ENCODE results near the gene SLC37A1. TPM values are rescaled to one million over a fixed set of nuclear protein-coding genes. Genes with fewer than 3 reads are reported as not detected.

SLC37A1 gene
- total and polyA plus RNA-seq, 4 donors, result 2.0 to 7.2 (median 4.3) TPM

GRCh38 chr21:42523211-42523610 is 9.6 kb downstream of the SLC37A1 start:
- no peaks in the 10 kb centered on the region for H3K9me3 ChIP-seq (ENCODE audit: control insufficient read depth in 4 of 4, low read length in 3 of 4)
- TF ChIP-seq, protein P1, sequence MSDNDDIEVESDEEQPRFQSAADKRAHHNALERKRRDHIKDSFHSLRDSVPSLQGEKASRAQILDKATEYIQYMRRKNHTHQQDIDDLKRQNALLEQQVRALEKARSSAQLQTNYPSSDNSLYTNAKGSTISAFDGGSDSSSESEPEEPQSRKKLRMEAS (IDR thresholded peaks at IDR 0.05), result no peak
- no peak for TF ChIP-seq EGR1 (IDR thresholded peaks at IDR 0.05; ENCODE audit: low read depth in 2 of 2)
- TF ChIP-seq JUND (IDR thresholded peaks at IDR 0.05), result no peak
- no peak for TF ChIP-seq HNF4G (IDR thresholded peaks at IDR 0.05)
- TF ChIP-seq ZBTB33 (IDR thresholded peaks at IDR 0.05), result no peak
- TF ChIP-seq CTCF (IDR thresholded peaks at IDR 0.05; ENCODE audit: low read depth, low read length, missing input control), result no peak
- no peak for TF ChIP-seq GABPA (IDR thresholded peaks at IDR 0.05 in 1 of 2, conservative IDR thresholded peaks at IDR 0.05 in 1 of 2)
- no peak for TF ChIP-seq HNF4A (conservative IDR thresholded peaks at IDR 0.05)
- TF ChIP-seq, protein P2, sequence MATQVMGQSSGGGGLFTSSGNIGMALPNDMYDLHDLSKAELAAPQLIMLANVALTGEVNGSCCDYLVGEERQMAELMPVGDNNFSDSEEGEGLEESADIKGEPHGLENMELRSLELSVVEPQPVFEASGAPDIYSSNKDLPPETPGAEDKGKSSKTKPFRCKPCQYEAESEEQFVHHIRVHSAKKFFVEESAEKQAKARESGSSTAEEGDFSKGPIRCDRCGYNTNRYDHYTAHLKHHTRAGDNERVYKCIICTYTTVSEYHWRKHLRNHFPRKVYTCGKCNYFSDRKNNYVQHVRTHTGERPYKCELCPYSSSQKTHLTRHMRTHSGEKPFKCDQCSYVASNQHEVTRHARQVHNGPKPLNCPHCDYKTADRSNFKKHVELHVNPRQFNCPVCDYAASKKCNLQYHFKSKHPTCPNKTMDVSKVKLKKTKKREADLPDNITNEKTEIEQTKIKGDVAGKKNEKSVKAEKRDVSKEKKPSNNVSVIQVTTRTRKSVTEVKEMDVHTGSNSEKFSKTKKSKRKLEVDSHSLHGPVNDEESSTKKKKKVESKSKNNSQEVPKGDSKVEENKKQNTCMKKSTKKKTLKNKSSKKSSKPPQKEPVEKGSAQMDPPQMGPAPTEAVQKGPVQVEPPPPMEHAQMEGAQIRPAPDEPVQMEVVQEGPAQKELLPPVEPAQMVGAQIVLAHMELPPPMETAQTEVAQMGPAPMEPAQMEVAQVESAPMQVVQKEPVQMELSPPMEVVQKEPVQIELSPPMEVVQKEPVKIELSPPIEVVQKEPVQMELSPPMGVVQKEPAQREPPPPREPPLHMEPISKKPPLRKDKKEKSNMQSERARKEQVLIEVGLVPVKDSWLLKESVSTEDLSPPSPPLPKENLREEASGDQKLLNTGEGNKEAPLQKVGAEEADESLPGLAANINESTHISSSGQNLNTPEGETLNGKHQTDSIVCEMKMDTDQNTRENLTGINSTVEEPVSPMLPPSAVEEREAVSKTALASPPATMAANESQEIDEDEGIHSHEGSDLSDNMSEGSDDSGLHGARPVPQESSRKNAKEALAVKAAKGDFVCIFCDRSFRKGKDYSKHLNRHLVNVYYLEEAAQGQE (IDR thresholded peaks at IDR 0.05), result no peak
- TF ChIP-seq YY1 (IDR thresholded peaks at IDR 0.05), result no peak
- peaks cover 6 to 33% (median 23%) of the 10 kb centered on the region in 4 donors for H3K4me1 ChIP-seq (ENCODE audit: control insufficient read depth in 4 of 4, insufficient read depth in 4 of 4, low read length in 3 of 4)
- H3K27me3 ChIP-seq (ENCODE audit: control insufficient read depth in 4 of 4, insufficient read depth in 4 of 4, low read length in 3 of 4), result no peaks in the 10 kb centered on the region
- 92% methylated on average over 7 of the region's 7 CpGs for WGBS
- H3K4me3 ChIP-seq (ENCODE audit: low read depth in 1 of 3, low read length in 3 of 3), result no peak overlapping the region
- no peak for DNase-seq (ENCODE audit: low spot score)
- peaks cover 0 to 10% (median 6%) of the 10 kb centered on the region in 4 donors for H3K36me3 ChIP-seq (ENCODE audit: control insufficient read depth in 4 of 4, insufficient read depth in 3 of 4, low read depth in 1 of 4, low read length in 3 of 4)
- no peak overlapping the region for H3K9ac ChIP-seq (ENCODE audit: low read depth in 1 of 2, low read length in 2 of 2)
- H3K27ac ChIP-seq (ENCODE audit: low read depth in 1 of 2, low read length in 2 of 2), result no peak overlapping the region

GRCh38 chr21:42523941-42524340 is 10.3 kb downstream of the SLC37A1 start:
- no peak for DNase-seq (ENCODE audit: low spot score)
- peaks cover 0 to 9% (median 2%) of the 10 kb centered on the region in 4 donors for H3K36me3 ChIP-seq (ENCODE audit: control insufficient read depth in 4 of 4, insufficient read depth in 3 of 4, low read depth in 1 of 4, low read length in 3 of 4)
- H3K9ac ChIP-seq (ENCODE audit: low read depth in 1 of 2, low read length in 2 of 2), result no peak overlapping the region
- peaks cover 6 to 37% (median 25%) of the 10 kb centered on the region in 4 donors for H3K4me1 ChIP-seq (ENCODE audit: control insufficient read depth in 4 of 4, insufficient read depth in 4 of 4, low read length in 3 of 4)
- no peak overlapping the region for H3K4me3 ChIP-seq (ENCODE audit: low read depth in 1 of 3, low read length in 3 of 3)
- no peaks in the 10 kb centered on the region for H3K9me3 ChIP-seq (ENCODE audit: control insufficient read depth in 4 of 4, low read length in 3 of 4)
- no peaks in the 10 kb centered on the region for H3K27me3 ChIP-seq (ENCODE audit: control insufficient read depth in 4 of 4, insufficient read depth in 4 of 4, low read length in 3 of 4)
- 91% methylated on average over 9 of the region's 9 CpGs for WGBS
- TF ChIP-seq FOXA2 (IDR thresholded peaks at IDR 0.05), result no peak
- TF ChIP-seq JUND (IDR thresholded peaks at IDR 0.05), result no peak
- TF ChIP-seq CTCF (IDR thresholded peaks at IDR 0.05; ENCODE audit: low read depth, low read length, missing input control), result no peak
- no peak for TF ChIP-seq NR2F2 (IDR thresholded peaks at IDR 0.05)
- no peak for TF ChIP-seq HNF4A (conservative IDR thresholded peaks at IDR 0.05)
- no peak for TF ChIP-seq ZBTB33 (IDR thresholded peaks at IDR 0.05)
- no peak overlapping the region for H3K27ac ChIP-seq (ENCODE audit: low read depth in 1 of 2, low read length in 2 of 2)

Measured in liver (tissue), 9 donors.